ENCODE measurements around the gene SEC14L6. TPM values are rescaled to one million over a fixed set of nuclear protein-coding genes. Genes with fewer than 3 reads are reported as not detected.

Gene SEC14L6
- total and polyA plus RNA-seq, 9 of the 15 experiments (the other 6 are each of a cell fraction or from before 2014, with no cell fraction given) = 0.29 to 6.1 (median 1.9) TPM

- TF ChIP-seq, protein P1, sequence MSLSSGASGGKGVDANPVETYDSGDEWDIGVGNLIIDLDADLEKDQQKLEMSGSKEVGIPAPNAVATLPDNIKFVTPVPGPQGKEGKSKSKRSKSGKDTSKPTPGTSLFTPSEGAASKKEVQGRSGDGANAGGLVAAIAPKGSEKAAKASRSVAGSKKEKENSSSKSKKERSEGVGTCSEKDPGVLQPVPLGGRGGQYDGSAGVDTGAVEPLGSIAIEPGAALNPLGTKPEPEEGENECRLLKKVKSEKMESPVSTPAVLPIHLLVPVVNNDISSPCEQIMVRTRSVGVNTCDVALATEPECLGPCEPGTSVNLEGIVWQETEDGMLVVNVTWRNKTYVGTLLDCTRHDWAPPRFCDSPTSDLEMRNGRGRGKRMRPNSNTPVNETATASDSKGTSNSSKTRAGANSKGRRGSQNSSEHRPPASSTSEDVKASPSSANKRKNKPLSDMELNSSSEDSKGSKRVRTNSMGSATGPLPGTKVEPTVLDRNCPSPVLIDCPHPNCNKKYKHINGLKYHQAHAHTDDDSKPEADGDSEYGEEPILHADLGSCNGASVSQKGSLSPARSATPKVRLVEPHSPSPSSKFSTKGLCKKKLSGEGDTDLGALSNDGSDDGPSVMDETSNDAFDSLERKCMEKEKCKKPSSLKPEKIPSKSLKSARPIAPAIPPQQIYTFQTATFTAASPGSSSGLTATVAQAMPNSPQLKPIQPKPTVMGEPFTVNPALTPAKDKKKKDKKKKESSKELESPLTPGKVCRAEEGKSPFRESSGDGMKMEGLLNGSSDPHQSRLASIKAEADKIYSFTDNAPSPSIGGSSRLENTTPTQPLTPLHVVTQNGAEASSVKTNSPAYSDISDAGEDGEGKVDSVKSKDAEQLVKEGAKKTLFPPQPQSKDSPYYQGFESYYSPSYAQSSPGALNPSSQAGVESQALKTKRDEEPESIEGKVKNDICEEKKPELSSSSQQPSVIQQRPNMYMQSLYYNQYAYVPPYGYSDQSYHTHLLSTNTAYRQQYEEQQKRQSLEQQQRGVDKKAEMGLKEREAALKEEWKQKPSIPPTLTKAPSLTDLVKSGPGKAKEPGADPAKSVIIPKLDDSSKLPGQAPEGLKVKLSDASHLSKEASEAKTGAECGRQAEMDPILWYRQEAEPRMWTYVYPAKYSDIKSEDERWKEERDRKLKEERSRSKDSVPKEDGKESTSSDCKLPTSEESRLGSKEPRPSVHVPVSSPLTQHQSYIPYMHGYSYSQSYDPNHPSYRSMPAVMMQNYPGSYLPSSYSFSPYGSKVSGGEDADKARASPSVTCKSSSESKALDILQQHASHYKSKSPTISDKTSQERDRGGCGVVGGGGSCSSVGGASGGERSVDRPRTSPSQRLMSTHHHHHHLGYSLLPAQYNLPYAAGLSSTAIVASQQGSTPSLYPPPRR (CRISPR knock-in tag; IDR thresholded peaks at IDR 0.05; ENCODE audit: borderline replicate concordance) = no peak
- no peak for TF ChIP-seq ZFP36 (IDR thresholded peaks at IDR 0.05; ENCODE audit: low read depth, low read length, partially characterized antibody)
- peak; percentile 72; the same call in 1 of the 2 replicates for TF ChIP-seq GABPB1 (CRISPR knock-in tag; IDR thresholded peaks at IDR 0.05)
- TF ChIP-seq TEAD4 (IDR thresholded peaks at IDR 0.05; ENCODE audit: low read length) = no peak
- no peak for TF ChIP-seq TEAD4 (CRISPR knock-in tag; IDR thresholded peaks at IDR 0.05; ENCODE audit: borderline replicate concordance)
- TF ChIP-seq ESRRA (IDR thresholded peaks at IDR 0.05; ENCODE audit: borderline replicate concordance, low read depth) = no peak
- TF ChIP-seq RAD21 (CRISPR knock-in tag; conservative IDR thresholded peaks at IDR 0.05 in 1 of 2, IDR thresholded peaks at IDR 0.05 in 1 of 2) = no peak
- no peak for TF ChIP-seq HDAC8 (tag; IDR thresholded peaks at IDR 0.05)
- peak; percentile 65 for TF ChIP-seq RBBP5 (IDR thresholded peaks at IDR 0.05; ENCODE audit: borderline replicate concordance, insufficient read depth, low read length, poor library complexity, severe bottlenecking)
- peak; percentile 71 to 96 for TF ChIP-seq AFF1 (IDR thresholded peaks at IDR 0.05; ENCODE audit: low read depth in 1 of 2, partially characterized antibody in 2 of 2)
- TF ChIP-seq MIER1 (IDR thresholded peaks at IDR 0.05; ENCODE audit: low read depth) = no peak
- TF ChIP-seq, protein P2, sequence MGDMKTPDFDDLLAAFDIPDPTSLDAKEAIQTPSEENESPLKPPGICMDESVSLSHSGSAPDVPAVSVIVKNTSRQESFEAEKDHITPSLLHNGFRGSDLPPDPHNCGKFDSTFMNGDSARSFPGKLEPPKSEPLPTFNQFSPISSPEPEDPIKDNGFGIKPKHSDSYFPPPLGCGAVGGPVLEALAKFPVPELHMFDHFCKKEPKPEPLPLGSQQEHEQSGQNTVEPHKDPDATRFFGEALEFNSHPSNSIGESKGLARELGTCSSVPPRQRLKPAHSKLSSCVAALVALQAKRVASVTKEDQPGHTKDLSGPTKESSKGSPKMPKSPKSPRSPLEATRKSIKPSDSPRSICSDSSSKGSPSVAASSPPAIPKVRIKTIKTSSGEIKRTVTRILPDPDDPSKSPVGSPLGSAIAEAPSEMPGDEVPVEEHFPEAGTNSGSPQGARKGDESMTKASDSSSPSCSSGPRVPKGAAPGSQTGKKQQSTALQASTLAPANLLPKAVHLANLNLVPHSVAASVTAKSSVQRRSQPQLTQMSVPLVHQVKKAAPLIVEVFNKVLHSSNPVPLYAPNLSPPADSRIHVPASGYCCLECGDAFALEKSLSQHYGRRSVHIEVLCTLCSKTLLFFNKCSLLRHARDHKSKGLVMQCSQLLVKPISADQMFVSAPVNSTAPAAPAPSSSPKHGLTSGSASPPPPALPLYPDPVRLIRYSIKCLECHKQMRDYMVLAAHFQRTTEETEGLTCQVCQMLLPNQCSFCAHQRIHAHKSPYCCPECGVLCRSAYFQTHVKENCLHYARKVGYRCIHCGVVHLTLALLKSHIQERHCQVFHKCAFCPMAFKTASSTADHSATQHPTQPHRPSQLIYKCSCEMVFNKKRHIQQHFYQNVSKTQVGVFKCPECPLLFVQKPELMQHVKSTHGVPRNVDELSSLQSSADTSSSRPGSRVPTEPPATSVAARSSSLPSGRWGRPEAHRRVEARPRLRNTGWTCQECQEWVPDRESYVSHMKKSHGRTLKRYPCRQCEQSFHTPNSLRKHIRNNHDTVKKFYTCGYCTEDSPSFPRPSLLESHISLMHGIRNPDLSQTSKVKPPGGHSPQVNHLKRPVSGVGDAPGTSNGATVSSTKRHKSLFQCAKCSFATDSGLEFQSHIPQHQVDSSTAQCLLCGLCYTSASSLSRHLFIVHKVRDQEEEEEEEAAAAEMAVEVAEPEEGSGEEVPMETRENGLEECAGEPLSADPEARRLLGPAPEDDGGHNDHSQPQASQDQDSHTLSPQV (IDR thresholded peaks at IDR 0.05) = peak; percentile 66; the same call in 1 of the 2 replicates
These were observed 45.2 kb upstream of the SEC14L6 start, which contains the start of gene PES1 (continued) for GRCh38 chr22:30591588-30592359.
